ENCODE measurements around the gene AIP. TPM values are rescaled to one million over a fixed set of nuclear protein-coding genes. Genes with fewer than 3 reads are reported as not detected.

The AIP gene
- total RNA-seq, 2 donors from 2014 or later: 45.3 to 57.9 TPM

- no peak for TF ChIP-seq CTCF (IDR thresholded peaks at IDR 0.05)
- Histone ChIP-seq H3K27ac (no peak overlapping the region), H3K9ac (ENCODE audit: low read depth in 2 of 2, low read length in 2 of 2) (no peak overlapping the region), H3K9me3 (no peaks in the 10 kb centered on the region), H3K36me3 (peaks cover 9% of the 10 kb centered on the region), H3K4me3 (no peak overlapping the region), H3K27me3 (no peaks in the 10 kb centered on the region), H3K4me1 (peaks cover 12% of the 10 kb centered on the region)
- no peak for DNase-seq
- intact Hi-C loops (cut with DNase I): no loop called here
These were observed 18.2 kb downstream of the AIP start for GRCh38 chr11:67500831-67501715.

GRCh38 chr11:67501854-67502253, 19.0 kb downstream of the AIP start:
- Histone ChIP-seq H3K9me3 (no peaks in the 10 kb centered on the region), H3K27me3 (no peaks in the 10 kb centered on the region), H3K4me1 (peaks cover 19% of the 10 kb centered on the region), H3K36me3 (peaks cover 9% of the 10 kb centered on the region), H3K4me3 (no peak overlapping the region), H3K27ac (no peak overlapping the region), H3K9ac (ENCODE audit: low read depth in 2 of 2, low read length in 2 of 2) (no peak overlapping the region)
- no peak for TF ChIP-seq CTCF (IDR thresholded peaks at IDR 0.05)
- intact Hi-C loops (cut with DNase I): no loop called here
- no peak for DNase-seq

- intact Hi-C loops (cut with DNase I): no loop called here
- H3K36me3 ChIP-seq: peaks cover 9% of the 10 kb centered on the region
- no peak overlapping the region for H3K9ac ChIP-seq (ENCODE audit: low read depth in 2 of 2, low read length in 2 of 2)
- TF ChIP-seq CTCF (IDR thresholded peaks at IDR 0.05): no peak
- no peaks in the 10 kb centered on the region for H3K9me3 ChIP-seq
- H3K27ac ChIP-seq: no peak overlapping the region
- DNase-seq: no peak
- H3K4me3 ChIP-seq: no peak overlapping the region
- no peaks in the 10 kb centered on the region for H3K27me3 ChIP-seq
- H3K4me1 ChIP-seq: peaks cover 23% of the 10 kb centered on the region
These were observed 19.6 kb downstream of the AIP start for GRCh38 chr11:67502328-67502979.

- H3K9me3 ChIP-seq: no peaks in the 10 kb centered on the region
- no peak overlapping the region for H3K27ac ChIP-seq
- H3K4me1 ChIP-seq: peaks cover 23% of the 10 kb centered on the region
- peak overlapping the region; percentile 66 for H3K4me3 ChIP-seq
- intact Hi-C loops (cut with DNase I): no loop called here
- DNase-seq: no peak
- no peaks in the 10 kb centered on the region for H3K27me3 ChIP-seq
- peaks cover 9% of the 10 kb centered on the region for H3K36me3 ChIP-seq
- TF ChIP-seq CTCF (IDR thresholded peaks at IDR 0.05): no peak
- peak overlapping the region; percentile 58 to 84 for H3K9ac ChIP-seq (ENCODE audit: low read depth in 2 of 2, low read length in 2 of 2)
These were observed 20.5 kb downstream of the AIP start for GRCh38 chr11:67503119-67504004.

All from colonic mucosa (tissue), 4 donors.